HT1080 (cell line): Measurements from ENCODE around the gene HOXC5. TPM values are rescaled to one million over a fixed set of nuclear protein-coding genes. Genes with fewer than 3 reads are reported as not detected.
A peak's percentile ranks its signal among the peaks of the same experiment; 100 is the strongest.

Source experiments
- DNase-seq: peaks from one replicate; pipeline ENCODE4 v3.0.0-alpha.2; 2015; ENCODE audit warnings: low read depth
- polyA plus RNA-seq, 2 experiments: library from polyadenylated mRNA; depleted of rRNA; stranded (reverse); fragments of >200 nt; gene quantifications; 2 replicates each; pipeline ENCODE4 v1.2.3, GENCODE V29; 2015
- total RNA-seq: library from RNA; depleted of rRNA; stranded (reverse); fragments of >200 nt; shearing (Covaris generic); gene quantifications from 2 replicates; pipeline ENCODE4 v1.2.3, GENCODE V29; 2014; rRNA removed

Gene HOXC5
- 0.70 and 2.3 TPM in 2 replicates for total RNA-seq
- 2.2 and 2.9 TPM in 2 replicates for polyA plus RNA-seq (2015; cell fraction: cytosol; rRNA removed)
- polyA plus RNA-seq (2015; cell fraction: nucleus; rRNA removed): 0.77 and 1.9 TPM in 2 replicates

DNA sequence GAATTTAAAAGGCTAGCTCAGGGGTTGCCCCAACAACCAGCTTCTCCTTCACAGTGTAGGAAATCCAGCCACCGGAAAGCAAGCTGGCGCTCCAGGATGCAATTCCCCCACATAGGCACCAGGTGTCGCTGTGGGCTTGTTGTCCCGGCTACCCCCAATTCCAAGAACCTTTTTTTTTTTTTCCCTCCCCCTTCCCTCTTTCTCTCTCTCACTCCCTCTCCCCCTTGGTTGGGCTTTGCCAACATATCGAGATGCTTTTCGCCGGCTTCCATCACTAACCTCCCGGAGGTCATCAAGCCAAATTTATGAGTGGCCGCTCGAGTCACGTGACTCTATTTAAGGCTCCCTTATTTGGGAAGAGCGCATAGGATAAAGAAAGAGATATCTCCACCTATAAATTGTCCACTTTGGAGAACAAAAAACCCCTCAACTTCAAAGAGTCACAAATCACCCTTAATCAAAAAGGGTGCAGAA lies at the start of gene HOXC5:
Gene HOXC5, plus strand, starts transcription at position 424 of the 474 bp plus-strand sequence. CDS start 73 bp downstream, outside the sequence.
- peak; percentile 90 for DNase-seq

DNA sequence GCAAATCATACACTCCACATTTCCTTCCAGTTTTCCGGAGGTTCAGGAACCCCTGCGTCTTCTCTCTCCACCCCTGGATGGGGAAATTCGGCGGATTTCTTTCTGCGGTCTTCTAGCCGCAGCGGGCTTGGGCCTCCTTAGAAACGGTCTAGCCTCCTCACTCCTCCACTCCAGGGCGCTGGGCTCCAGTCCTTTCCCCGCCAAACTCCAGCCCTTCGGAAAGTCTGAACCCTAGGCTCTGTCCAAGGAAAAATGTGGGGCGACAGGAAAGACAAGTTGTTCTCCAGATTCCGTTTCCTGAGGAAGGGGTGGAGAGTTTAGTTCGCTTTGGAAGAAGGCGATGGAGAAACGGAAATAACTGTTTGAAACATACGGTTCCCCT lies 49.3 kb upstream of the HOXC5 start:
- DNase-seq: no peak

DNA sequence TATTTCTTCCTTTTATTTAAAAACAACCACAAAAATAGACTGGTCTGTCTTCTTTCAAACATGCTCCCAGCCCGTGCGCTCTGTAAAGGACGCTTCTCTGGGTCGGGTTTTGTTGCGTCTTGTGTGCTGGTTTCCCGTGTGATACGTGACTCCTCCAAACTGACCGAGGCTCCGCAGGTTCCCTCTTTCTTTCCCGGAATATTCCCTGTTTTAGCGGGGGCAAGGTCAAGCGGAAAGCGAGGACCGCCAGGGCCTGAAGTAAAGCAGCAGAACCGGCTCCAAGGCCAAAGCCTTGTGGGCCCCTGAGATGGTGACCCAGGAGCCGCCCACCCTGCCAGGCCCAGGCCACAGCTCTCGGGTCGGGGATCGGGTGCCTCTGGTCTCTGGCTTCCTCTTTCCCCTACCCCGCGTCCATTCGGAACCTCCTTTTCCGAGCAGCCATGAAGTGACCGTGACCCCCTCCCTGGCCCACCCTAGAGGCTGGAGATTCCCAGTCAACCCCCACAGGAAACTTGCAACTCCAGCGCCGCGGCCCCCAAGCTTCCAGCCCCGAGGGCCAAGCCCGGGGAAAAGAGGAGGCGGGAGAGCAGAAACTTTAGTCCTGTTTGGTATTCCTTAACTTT lies 48.8 kb upstream of the HOXC5 start:
- DNase-seq: no peak

DNA sequence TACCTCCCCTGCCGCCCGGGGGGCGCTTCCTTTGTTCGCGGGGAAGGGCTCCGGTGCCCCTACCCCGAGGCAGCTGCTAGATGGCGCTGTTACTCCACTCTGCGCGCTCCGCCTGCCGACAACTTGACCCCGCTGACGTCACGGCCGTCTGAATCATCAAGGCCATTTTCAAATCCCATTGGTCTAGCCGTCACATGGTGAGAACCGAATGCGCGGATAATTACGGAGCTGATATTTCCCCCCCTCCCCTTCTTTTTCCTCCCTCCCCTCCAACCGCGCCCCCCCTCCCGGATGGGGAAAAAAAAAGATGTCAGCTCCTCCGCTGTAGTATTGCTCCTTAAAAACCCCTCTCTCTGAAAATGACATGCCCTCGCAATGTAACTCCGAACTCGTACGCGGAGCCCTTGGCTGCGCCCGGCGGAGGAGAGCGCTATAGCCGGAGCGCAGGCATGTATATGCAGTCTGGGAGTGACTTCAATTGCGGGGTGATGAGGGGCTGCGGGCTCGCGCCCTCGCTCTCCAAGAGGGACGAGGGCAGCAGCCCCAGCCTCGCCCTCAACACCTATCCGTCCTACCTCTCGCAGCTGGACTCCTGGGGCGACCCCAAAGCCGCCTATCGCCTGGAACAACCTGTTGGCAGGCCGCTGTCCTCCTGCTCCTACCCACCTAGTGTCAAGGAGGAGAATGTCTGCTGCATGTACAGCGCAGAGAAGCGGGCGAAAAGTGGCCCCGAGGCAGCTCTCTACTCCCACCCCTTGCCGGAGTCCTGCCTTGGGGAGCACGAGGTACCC lies 47.8 kb upstream of the HOXC5 start, which contains the start of gene HOXC10:
Gene HOXC10, plus strand, starts transcription at position 246 of the 791 bp plus-strand sequence. Its CDS starts 114 bp downstream, at position 360.
- peak; percentile 86 for DNase-seq

DNA sequence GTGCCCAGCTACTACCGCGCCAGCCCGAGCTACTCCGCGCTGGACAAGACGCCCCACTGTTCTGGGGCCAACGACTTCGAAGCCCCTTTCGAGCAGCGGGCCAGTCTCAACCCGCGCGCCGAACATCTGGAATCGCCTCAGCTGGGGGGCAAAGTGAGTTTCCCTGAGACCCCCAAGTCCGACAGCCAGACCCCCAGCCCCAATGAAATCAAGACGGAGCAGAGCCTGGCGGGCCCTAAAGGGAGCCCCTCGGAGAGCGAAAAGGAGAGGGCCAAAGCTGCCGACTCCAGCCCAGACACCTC lies 47.2 kb upstream of the HOXC5 start:
- no peak for DNase-seq

DNA sequence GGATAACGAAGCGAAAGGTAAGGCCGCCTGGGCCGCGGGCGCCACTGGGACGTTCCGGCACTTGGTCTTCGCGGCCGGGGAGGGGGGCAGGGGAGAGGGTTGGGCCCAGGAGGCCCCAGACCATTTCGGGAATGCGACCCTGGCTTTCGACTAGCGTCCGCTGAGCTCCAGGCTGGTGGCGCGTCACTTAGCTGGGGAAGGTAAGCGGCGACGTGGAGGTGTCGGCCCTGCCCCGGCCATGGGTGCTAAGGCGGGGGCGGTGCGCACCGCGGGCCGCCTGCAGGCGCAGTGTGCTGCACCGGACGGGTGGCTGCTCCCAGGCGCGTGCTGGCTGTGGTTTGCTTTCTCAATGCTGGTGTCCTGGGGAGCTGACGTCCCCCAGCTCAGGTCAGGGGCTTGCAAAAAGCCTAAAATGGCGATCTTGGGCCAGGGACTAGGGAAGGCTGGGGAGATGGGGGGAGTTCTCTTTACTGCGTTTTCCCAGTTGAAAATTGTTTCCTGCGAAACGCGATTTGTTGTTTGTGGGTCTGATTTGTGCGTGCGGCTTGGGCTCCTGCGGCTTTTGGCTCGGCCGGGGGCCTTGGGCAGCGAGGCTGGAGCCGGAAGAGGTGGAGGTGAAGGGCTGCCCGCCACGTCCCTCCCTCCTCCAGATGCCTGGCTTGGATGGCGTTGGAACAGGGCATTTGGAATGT lies 46.7 kb upstream of the HOXC5 start:
- DNase-seq: peak; percentile 37

DNA sequence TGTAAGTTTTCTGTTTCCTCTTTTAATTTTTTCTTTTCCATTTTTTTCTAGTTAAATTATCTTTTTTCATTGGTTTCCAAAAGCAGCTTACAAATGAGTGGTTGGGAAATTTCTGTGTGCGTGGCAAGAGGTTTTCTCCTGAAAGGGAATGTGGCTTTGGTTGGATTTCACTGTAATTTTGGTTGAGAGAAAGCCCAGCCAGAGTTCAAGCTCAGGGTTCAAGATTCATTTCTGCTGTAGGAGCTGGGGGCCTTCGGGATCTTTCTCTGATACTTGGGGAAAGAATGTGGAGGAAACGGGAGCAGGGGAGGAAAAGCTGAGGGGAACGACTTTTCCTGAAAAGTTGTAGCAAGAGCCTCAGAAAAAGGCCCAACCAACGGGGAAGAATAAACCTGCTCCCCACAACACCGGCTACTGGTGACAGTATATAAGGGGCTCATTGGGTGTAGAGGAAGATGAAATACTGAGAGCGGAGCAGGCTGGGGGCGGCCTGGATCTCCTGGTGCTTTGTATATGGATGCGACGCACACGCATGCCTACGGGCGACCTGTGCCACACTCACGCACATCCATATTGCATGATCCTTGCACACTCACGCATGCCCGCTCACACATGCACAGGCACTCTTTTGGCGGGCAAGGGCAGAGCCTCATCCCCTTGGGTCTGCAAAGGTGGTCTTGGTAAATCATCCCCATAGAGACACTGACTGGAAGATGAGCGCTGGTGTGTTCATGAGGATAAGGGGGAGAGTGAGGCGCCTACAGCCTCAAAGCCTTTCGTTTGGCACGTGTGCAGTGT lies 46.0 kb upstream of the HOXC5 start:
- no peak for DNase-seq

DNA sequence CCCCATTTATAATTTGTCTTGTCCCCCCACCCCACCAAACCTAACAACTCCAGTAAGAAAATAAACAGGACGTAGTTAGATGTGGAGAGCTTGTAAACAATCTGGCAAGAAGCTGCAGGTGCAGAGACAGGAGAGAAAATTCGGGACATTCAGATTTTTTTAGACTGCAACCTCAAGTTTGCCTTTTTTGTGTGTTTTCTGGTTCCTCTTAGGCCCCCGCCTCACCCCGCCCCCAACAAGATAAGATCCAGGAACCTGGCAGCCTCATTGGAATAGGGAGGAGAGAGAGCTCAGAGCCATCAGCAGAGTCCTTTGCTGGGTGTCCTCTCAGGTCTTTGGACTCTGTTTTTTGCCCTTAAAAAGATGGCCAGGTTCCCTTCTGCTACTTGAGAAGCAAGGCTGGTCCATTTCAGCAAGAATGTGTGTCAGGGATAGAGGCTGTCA lies 45.0 kb upstream of the HOXC5 start:
- DNase-seq: no peak

DNA sequence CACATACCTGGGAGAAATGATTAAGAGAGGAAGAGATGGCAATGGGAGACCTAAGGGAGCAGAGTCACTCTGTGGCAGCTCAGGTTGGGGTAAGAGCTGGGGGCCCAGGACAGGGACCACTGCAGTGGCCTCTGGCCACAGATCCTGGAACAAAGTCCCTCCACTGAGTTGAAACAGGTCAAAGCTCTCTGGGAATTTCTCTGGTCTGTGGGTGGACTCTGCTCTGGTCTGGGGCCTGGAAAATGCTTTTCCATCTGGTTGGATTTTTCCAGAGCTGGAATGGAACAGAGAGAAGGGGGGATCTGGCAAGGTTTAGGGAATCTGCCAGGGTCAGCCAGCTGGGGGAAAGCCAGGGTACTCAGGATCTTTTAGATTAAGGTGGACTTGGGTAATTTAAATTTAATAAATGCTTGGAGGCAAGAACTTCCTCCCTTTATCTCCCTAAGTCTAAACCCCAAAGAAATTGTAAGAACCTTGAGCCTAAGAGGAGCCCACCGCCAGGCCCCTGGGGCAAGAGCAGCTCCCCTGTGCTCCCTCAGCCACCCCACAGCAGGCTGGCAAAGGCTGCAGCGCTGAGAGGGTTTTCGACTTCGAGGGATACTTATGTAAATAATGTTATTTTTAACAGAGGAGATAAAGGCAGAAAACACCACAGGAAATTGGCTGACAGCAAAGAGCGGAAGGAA lies 44.2 kb upstream of the HOXC5 start:
- no peak for DNase-seq

DNA sequence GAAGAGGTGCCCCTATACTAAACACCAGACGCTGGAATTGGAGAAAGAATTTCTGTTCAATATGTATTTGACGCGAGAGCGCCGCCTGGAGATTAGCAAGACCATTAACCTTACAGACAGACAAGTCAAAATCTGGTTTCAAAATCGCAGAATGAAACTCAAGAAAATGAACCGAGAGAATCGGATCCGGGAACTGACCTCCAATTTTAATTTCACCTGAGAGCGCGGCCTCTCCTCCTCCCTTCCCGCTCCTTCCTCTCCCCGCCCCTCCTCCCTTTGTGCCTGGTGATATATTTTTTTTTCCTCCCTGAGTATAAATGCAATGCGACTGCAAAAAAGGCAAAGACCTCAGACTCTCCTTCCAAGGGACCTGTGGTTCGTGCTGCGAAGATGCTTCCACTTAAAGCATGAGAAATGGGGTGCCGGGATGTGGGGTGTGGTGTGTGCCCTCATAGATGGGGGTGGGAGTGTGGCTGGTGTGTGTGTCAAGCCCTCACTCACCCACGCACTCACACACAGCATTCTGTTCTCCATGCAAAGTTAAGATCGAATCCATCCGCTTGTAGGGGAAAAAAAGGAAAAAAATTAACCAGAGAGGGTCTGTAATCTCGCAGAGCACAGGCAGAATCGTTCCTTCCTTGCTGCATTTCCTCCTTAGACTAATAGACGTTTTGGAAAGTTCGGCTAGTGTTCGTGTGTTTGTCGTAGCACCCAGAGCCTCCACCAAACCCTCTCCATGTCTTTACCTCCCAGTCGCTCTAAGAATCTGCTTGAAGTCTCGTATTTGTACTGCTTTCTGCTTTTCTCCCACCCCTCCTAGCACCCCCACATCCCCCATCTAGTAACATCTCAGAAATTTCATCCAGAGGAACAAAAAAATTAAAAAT lies 43.4 kb upstream of the HOXC5 start:
- DNase-seq: no peak

DNA sequence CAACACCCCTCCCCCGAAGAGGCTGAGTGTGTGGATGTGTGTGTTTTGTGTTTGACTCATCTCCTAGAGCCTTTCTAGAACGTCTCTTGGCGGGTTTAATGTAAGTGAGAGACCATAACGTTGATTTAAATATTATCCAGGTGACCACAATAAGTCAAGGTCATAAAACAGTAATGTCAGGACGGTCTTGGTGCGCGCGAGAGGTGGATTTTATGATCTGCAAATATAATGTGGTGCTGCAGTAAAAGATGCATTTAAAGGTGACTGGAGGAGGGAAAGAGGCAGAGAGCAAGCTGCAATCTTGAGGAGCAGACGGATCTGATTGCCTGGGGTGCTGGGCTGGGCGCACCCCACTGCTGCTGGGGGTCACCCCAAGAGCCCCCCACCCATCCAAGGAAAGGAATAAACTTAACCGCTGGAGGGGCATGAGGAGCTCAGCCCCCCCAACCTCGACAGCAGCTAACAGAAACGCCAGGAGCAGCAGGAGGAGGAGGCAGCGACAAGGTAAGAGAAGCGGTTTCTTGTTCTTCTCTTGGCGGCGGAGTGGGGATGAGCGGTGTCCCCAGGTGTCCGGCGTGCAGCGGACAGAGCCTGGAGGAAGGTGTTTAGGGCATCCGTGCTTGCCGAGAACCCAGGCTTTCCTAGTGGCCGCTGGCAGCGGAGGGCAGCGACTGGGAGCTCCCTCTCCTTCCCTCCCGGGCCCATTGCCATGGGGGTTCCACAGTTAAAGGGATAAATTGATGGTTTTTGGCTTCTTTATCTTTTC lies 42.4 kb upstream of the HOXC5 start:
- no peak for DNase-seq

DNA sequence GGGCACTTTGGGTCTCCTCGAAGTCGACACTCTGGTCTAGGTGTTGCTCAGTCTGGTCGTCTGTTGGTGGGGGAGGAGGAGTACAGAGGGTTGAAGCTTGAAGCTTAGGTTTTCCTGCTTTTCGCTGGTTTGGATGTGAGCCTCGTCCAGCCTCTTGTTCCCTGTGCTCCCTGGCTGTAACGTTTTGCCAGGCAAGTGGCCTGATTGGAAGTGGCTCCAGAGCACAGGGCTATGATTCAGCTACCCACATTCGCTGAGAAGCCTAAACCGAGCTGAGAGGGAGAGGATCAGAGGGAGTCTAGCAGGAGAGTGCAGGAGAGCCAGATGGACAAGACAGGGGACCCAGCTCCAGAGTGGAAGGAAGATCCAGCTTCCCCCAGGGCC lies 41.8 kb upstream of the HOXC5 start:
- no peak for DNase-seq

DNA sequence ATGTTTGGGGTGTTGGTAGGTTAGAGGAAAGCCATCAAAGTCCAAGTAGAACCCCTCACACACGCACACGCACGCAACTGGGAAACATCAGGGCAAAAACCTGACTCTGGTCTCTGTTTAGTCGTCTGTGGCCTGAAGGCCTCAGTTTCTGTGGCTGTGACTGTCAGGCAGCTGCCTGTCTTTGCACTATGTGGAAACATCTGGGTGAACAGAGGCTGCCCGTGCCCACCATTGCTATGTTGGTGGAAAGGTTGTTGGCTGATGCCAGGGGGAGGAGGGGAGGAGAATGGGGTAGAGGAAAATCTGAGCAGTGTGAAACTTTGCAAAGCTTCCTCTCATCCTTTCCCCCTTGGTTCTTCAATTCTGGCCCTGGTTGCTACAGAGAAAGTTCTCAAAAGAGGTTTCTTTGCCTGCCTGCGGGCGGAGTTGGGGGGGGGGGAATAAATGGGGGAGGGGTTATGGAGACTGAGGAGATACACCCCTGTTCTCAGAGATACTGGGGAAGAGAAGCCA lies 40.4 kb upstream of the HOXC5 start:
- no peak for DNase-seq

DNA sequence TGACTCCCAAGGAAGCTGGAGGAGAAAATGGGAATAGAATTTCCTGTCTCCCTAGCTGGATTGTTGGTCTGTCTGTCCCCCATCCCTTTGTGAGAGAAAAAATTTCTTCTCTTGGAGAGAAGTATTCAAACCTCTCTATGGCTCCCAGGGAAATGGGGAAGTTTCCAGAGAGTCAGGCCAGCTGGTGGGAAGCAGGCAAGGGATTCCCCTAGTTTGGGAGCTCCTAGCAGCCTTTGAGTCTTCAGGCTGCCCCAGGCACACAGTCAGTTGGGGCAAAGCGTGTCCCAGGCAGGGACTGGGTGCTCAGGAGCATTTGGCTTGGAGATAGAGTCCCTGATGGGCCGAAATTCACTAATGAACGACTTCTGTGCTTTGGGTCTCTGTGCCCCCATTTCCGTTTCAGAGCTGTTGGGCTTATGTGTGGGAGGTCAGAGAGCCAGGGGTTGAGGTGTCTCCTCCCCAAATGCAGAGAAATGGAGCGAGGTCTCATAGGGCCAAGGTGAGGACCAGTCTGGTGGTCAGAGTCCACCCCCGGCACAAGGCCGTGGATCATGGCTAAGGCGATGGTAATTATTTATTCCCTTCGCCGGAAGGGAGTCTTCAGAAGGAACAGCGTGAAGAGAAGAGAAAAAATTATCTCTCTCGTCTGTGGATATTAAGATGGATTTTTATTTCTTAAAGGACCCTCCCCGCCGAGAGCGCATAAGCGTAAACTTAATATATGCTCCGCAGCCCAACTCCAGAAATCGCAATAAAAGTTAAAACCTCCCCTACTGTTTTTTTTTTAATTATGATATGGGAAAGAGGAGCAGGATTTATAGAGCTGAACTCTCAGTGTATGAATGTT lies 39.5 kb upstream of the HOXC5 start:
- DNase-seq: no peak

DNA sequence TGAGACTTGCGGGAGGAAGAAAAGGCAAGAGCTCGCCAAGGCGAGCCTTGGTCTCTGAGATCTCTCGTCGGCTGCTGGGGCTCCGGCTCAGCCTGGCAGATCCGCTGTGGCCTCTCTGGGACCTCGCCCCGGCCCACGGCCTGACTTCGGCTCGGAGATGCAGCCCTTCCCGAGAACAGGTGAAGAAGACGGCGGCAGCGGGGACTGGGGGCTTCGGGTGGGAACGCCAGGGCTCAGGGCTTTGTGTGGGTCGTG lies 38.9 kb upstream of the HOXC5 start:
- no peak for DNase-seq

DNA sequence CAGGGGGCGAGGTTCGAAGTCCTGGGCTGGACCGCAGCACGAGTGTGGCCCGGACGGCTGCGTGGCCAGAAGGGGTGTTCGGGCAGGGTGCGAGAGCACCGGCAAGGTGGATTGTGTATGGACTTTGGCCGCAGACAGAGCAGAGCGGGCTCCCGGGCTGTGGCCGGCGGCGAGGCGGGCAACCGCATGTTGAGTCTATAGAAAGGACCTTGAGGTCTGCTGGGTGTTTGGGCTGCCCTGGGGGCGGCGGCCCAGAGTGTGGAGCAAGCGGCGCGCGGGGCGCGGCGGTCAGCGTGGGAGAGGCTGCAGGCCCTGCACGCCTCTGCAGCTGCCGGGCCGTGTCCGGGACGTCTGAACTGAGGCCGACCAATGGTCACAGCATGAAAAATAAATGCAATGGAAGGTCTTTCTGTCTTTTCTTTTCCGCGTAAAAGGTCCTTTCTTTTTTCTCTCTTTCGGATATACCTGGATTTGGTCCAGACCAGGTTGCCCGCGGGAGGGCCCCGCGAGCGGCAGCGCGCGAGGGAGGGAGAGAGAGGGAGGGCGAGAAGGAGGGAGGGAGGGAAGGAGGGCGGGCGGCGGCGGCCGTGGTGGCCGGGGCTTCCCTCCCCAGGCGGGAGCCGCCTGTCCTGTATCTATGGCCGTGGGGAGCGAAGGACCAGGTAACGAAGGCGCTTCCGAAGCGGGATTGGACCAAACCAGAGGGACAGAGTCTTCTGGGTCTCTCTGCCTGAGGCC lies 38.4 kb upstream of the HOXC5 start:
- DNase-seq: no peak

DNA sequence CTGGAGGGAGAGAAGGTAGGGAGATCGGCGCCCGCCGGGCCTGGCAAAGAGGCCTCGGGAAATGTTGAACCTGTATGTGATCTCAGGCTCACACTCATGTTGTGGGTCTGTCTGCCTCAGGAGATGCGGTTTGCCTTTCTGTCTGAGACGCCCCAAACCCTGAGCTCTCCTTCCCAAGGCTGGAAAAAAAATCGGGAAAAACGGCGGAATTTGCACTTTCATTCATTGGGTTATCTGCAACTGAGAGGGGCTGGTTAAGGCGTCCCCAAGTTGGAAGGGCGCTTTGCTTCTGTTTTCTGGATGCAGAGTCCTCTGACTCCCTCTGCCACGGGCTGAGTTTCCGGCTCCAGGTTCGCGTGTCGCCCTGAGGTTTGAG lies 37.9 kb upstream of the HOXC5 start:
- DNase-seq: no peak
